ENCODE results near the gene PGRMC2.

PGRMC2 gene, protein sequence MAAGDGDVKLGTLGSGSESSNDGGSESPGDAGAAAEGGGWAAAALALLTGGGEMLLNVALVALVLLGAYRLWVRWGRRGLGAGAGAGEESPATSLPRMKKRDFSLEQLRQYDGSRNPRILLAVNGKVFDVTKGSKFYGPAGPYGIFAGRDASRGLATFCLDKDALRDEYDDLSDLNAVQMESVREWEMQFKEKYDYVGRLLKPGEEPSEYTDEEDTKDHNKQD

DNA sequence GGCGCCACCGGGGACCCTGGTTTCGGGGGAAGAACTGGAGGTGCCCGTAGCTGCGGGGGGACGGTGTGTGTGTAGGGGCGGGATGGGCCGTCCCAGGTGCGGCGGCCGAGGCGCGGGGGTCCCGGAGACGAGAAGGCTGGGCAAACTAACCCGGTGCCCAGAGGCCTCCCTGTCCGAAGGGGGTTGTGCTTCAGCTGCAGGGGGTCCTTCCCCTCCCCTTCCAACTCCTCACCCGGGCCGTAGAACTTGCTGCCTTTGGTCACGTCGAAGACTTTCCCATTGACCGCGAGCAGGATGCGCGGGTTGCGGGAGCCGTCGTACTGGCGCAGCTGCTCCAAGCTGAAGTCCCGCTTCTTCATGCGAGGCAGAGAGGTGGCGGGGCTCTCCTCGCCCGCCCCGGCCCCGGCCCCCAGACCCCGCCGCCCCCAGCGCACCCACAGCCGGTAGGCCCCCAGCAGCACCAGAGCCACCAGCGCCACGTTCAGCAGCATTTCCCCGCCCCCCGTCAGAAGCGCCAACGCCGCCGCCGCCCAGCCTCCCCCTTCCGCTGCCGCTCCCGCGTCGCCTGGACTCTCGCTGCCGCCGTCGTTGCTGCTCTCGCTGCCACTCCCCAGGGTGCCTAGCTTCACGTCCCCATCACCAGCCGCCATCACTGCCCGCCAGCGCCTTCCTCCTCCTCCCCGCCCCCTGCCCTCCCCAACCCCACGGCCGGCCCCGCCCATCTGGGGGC is at the start of gene PGRMC2:
Gene PGRMC2, minus strand, starts transcription at position 673 of the 730 bp plus-strand sequence. Its CDS starts 23 bp downstream, at position 650.
- peak in 11 of 56 donors; percentile 17 to 62 (median 45) for DNase-seq

DNA sequence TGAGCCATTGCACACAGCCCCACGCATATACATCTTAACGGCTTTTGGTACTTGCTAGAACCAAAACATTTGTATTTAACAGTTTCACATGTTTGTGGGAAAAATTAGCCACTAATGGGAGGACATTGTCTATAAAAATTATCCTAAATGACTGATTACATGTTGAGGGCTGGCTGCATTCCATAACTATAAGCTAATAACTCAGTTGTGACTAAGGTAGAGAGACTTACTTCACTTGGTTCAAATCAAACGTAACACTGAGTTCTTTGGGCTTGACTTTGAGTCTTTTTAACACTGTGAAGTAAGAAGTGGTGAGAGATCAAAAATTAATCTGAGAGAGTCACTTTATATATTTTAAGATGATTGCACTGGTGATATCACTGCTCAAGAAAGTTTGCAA is 47.9 kb upstream of the PGRMC2 start:
- DNase-seq: no peak

DNA sequence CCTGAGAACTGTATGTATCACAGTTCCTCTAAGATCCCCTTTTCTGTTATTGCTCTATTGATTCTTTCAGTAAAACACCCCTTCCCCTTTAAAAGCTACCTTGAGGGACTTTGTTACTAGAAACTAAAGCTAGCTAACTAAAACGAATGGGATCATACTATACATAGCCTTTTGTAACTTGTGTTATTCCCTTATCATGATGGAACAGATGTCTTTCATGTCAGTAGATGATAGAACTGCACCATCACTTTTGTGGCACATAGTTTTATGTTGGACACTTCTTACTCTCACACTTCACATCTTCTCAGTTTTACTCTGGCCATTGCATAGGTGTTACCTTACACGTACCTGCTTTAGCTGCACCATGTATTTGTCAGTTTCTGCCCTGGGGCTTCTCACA is 46.6 kb upstream of the PGRMC2 start:
- DNase-seq: no peak

DNA sequence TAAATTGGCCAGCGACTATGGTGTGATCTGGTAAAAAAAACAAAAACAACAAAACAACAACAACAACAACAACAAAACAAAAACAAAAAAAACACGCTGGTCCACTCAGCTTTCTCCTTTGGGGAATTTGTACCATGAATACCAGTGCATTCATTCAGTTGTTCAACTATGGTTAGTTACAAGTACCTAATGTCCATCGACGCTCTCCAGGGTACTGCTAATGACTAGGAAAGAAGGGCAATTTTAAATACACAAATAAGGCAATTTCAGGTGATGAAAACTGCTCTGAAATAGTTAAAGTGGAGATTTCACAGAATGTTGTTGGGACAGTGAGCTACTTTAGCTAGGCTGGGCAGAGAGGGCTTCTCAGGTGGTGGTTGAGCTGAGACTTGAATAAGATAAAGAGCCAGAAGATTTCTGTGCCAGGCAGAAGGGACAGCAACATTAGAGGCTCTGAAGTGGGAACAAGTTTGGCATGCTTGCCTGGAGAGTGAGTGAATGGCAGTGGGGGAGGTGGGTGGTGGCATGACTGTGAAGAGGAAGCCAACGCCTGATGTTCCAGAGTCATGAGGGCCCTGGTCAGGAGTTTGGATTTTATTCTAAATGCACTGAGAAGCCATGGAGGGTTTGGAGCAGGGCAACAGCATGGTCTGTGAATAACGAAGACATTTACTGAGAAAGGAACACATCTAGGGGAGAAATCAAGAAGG is 45.9 kb upstream of the PGRMC2 start:
- DNase-seq: no peak

DNA sequence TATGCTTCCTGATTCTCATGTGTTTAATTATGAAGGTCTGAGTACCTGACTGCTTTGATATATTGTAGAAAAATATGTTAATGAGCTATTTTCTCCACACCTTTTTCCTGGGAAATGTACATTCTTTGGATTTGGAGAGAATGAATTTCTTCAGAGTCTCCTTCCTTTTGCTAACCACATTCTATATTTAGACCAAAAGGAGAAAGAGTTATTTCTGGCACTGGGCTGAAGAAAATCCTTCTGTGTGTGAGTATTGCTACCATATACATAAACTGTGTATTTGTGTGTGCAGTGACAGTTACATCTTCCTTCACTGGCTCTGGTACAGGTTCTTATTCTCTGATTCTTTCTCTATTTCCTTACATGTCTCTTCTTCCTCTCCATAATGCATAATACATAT is 44.5 kb upstream of the PGRMC2 start:
- no peak for DNase-seq

DNA sequence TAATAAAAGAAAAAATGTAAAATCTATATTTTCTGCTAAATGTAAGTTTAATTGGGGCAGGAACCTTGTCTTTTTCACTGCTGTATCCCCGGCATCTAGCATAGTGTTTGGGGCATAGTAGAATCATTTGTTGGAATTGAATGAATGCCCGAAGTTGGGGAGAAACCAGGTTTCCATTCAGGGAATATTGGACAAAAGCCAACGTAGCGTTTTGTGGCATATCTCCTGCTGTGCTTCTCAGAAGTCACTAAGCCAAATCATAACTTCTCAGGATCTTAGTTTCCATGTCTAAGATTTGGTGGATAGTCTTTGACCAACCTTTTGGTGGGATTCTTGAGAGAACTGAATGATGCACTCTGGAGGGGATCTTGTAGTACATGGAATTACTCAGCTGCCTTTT is 42.0 kb upstream of the PGRMC2 start:
- no peak for DNase-seq

DNA sequence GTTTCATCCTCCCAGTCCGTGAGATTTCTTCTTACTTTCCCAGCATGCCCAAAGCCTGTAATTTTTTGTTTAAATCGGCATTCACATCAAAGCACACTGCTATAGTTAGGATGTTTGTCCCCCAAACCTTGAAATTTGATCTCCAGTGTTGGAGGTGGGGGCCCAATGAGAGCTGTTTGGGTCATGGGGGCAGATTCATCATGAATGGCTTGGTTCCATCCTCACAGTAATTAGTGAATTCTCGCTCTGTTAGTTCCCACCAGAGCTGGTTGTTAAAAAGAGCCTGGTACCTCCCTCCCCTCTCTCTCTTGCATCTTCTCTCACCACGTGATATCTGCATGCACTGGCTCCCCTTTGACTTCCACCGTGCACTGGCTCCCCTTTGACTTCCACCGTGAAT is 40.5 kb upstream of the PGRMC2 start:
- DNase-seq: no peak

DNA sequence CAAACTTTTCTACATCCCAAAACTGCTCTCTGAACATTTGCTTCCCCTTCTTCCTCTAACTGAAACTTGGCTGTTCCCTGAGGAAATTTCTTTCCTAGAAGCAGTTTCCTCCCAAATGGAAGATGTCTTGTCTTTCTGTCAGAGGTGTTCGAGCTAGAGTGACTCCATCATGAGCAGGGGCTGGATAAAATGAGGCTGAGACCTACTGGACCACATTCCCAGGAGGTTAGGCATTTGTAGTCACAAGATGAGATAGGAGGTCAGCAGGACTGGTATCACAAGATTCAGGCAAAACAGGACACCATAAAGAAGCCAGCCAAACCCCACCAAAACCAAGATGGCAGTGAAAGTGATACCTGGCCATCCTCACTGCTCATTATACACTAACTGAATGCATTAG is 35.8 kb upstream of the PGRMC2 start:
- no peak for DNase-seq

DNA sequence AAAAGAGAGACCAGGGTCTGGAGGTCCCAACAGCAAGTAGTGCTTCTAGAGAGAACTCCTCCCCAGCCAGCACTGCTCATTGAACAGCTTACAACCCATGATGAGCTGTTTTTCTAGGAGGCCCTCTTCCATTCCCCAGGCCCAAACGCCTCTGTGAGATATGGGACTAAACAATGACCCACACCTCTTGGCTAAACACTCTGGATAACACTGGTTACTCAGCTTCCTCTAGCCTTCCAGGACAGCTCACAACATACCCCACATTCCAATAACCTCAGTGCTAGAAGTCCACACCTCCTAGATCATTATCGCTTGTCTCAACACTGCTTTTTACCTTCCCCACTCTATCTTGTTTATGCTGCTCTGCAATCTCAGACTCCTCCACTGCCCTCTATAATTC is 35.4 kb upstream of the PGRMC2 start:
- no peak for DNase-seq

DNA sequence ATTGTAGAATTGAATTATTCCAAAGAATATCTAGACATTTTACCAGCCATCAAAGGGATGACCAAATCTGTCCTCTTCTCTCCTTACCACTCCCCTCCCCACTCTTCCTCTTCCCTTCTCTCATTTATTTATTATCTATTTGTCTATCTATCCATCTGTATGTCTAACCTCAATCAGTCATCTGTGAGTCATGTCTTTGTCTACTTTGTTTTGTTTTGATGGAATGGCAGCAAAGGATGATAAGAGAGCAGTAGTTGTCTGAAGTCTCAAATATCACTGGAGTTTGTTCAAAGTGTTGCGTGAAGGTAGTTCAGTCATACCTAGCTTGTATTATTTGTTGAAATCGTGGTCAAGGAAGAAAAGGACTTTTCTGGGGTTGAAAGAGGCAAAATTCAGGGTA is 34.7 kb upstream of the PGRMC2 start:
- no peak for DNase-seq

DNA sequence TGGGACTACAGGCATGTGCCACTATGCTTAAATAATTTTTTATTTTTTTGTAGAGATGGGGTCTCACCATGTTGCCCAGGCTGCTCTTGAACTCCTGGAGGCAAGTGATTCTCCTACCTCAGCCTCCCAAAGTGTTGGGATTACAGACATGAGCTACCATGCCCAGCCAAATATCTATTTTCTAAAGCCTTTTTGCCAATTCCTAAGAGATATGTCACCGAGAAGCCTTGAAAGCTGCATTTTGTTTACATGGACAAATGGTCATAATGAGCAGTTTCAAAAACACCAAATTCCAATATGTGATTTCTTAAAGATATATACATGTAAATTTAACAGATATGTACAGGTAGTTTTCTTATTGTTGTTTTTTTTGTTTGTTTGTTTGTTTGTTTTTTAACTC is 33.0 kb upstream of the PGRMC2 start:
- DNase-seq: no peak

DNA sequence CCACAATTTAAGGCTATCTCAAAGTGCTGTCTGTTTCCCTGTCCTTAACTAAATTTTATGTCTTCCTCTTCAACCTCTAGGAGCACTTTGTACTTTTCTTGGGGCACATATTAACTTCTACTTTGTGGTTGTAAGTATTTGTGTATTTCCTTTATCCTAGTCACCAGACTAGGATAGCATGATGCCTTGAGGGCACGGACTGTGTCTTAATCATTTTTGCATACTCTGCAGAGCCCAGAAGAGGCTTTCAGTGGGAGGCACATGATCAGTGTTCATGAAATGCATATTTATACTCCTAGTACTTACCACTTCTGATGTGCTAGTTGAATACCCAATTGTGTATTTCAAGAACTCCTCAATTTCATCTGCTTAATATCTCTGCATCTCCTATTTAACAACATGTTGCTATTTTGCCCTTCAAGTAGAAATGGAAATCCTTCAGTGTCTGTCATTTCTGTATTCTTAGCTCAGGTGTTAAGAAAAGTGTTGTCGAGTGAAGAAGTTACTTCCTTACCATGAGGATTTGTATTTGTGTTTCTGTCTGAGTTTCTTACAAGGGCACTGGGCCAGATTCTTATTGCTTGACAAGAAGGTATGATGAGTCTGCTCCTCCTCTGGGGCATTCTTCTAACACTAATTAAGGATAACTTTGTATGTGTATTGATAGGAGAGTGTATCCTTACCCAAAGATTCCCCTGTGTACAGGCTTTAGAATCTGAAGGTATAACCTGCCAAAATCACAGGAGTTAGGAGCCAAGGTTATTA is 28.3 kb upstream of the PGRMC2 start:
- DNase-seq: no peak

DNA sequence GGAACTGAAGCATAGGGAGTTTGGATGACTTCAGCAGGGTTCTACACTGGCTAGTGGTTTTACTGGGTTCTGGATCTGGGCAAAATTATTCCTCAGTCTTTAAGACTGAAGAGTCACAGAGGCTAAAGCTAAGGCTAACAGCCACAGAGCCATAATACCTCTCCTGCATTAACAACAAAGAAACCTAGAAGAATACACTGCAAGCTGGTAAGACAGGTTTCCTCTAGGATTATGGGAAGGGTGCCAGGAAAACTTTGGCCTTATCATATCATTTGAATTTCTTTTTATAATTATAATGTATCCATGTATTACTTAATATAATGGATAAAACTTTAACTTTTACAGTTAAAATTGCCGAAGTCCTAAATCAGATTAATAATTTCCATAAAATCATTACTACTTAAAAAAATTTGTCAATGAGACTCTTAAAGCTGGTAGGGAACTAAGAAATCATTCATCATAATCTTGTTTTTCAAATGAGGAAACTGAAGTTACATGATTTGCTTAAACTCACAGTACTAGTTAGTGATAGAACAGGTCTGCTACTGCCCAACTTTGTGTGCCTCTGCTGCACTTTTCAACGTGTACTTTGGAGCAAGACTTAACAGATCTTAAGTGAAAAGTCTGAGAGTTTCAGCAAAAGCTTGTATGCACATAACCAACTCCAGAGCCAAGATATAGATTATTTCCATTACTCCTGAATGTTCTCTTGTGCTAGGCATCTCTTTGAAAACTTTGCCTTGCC is 24.2 kb upstream of the PGRMC2 start:
- DNase-seq: no peak

DNA sequence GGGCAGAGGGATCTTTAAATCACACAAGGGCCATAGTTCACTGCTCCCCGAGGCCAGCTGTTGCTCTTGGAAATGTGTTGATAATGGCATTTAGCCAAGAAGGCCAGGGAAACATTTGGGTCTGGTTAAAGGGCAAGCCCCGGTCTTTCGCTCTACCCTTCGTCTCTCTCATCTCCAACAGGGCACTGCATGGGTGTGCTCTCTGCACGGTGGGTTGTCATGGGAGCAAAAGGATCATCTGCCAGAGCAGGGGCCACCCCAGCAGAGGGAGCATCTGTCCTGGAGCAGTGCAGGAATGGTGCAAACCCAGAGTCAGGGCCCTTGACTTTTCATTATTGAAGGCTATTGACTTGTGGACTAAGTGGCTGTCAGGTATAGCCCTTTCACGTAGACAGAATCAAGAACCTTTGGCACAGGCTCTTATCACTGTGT is 22.7 kb upstream of the PGRMC2 start:
- peak in 3 of 56 donors; percentile 1 to 3 (median 3) for DNase-seq

DNA sequence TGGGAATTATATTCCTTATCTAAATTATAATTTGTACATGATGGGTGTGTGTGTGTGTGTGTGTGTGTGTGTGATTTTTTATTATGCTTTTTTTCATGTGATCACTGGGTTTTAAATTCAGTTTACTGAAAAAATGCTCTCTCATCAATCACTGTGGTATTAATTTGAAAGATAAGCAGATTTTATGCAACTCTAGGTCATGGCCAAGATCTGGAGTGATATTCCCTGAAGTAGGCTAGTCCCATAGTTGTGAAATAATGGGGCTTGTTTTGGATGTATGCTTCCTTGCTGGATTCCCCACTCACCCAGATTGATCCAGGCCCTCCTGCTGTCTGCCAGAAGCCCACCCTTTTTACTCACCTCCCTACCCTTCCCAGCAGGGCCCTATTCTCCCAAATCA is 22.0 kb upstream of the PGRMC2 start:
- DNase-seq: no peak

DNA sequence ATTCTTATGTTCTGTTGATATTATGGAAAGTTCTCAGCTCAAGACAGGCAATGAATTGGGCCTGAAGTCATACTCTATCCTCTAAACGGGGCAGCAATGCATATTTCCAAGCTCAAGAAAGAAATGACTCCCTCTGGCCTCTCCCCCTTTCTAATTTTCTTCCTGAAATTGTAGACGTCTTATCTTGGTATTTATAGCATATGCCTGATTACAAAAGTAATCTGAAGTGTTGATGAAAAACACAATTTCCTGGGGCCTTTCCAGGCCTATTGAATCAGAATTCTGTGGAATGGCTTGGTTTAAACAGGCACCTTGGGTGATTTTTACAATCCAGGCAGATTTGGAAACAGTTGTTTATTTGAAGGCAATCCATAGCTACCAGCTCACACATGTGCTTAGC is 21.4 kb upstream of the PGRMC2 start:
- no peak for DNase-seq

DNA sequence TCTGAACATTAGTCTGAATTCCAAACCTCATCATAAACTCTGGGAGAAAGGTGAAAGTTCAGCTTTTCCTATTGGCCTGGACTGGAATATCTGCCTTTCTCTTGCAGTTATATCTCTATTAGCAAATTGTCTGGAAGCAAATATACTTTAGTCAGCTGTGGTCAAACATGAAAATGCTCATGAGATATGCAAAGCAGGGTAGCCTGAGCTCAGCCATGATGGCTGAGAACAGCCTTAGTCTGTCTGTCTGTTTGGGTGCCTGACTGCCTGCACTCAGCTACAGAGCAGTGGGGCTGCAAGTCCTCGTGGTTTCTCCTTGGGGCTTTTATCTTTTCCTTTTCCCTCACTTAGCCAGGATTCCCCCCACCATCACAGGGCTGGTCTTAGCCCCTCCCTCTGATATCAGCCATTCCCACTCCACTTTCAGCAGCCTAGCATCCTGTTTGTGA is 19.5 kb upstream of the PGRMC2 start:
- DNase-seq: no peak

DNA sequence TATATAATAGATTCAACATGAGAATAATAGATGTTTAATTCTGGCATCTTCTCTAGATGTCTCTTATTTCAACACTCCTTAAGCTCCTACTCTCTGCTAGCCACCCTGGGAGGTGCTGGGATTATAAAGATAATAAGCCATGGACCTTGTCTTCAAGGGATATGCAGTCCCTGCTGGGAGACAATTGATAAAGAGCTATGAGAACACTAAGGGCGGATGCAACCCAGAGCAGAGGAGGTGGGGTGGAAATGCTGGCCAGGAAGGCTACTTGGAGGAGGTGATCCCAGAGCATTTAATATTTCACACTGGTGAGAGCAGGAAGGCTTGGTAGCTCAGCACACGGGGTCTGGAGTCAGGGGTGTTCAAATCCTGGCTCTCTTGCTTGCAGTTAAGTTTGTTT is 18.3 kb upstream of the PGRMC2 start:
- no peak for DNase-seq

DNA sequence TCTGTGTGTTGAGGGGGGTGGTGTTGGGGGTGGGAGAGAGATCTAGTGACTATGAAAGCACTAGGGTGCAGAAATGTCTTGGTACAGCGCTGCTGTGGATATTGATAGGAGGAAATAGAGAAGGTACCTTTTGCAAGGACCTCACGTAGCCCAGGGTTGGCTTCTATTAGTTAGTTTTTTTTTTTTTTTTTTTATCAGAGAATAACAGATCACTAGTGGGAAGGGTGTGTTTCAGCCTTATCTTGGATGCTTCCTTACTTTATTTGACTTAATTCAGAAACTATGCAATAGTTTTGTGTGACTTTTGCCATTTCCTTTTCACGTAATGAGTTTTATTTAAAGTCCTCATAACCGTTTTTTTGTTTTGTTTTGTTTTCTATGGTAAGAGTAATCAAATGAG is 16.4 kb upstream of the PGRMC2 start:
- no peak for DNase-seq

DNA sequence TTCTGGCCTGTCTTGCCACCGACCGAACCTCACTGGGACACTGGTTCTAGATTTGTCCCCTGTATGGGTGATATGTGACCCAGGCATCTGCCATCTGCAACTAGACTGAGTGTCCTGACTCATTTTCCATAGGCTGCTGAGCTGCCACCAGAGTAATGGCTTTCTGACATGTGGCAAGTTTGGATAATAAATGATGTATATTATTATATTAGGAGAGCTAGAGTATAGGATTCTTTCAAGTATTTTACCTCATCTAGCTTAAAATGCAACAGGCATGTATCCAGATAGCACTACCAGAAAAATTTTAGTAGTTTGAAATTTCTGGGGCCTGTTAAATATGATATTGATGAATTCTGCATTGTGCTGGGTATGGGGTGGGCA is 15.8 kb upstream of the PGRMC2 start:
- DNase-seq: no peak

DNA sequence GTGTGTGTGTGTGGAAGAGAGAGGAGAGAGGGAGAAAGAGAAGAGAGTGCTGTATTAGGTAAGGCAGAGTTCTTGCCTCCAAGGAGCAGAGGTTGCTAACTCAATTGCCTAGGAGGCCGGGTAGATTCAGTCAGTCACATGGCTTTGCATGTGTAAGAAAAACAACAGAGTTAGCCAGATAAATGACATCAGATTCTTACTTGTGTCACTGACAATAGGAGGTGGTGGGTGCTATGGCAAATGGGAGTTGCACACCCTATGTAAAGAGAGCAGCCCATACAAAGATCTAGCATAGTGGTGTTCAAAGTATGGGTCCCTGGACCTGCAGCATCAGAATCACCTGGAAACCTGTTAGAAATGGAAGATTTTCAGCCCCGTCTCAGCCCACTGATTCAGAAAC is 14.4 kb upstream of the PGRMC2 start:
- no peak for DNase-seq
